NB4 (cell line): ENCODE results near the gene PCDH8.

ENCODE experiments used
- DNase-seq: peaks from one replicate; pipeline ENCODE4 v3.0.0; 2010; ENCODE audit warnings: low read depth
- H3K4me3 ChIP-seq: one replicate; pipeline ENCODE4 v1.5.1; 2011; ENCODE audit warnings: mild to moderate bottlenecking, low read depth, low read length, moderate library complexity
- CTCF ChIP-seq: IDR thresholded peaks from one replicate; pipeline ENCODE4 v1.5.1; 2012; ENCODE audit warnings: low read depth, low read length
- MAX ChIP-seq: IDR thresholded peaks from 2 replicates; pipeline ENCODE4 v1.6.1; 2011; ENCODE audit warnings: low read depth, low read length
- MYC ChIP-seq: IDR thresholded peaks from 2 replicates; pipeline ENCODE4 v1.6.1; 2011; ENCODE audit warnings: low read depth, low read length
- POLR2A ChIP-seq: IDR thresholded peaks from 2 replicates; pipeline ENCODE4 v1.6.1; 2011; ENCODE audit warnings: mild to moderate bottlenecking; ENCODE audit not compliant: insufficient read length; ENCODE audit errors: extremely low read depth

The PCDH8 gene

GRCh38 chr13:52862358-52863206 lies 14.1 kb upstream of the PCDH8 start:
- peak; percentile 35 for DNase-seq
- peak; percentile 82 for TF ChIP-seq CTCF
- no peak for TF ChIP-seq MYC
- H3K4me3 ChIP-seq: no peak overlapping the region

- TF ChIP-seq MYC: no peak
- TF ChIP-seq MAX: no peak
- no peak for TF ChIP-seq POLR2A
- no peak for TF ChIP-seq CTCF
- DNase-seq: no peak
These were observed 4.0 kb upstream of the PCDH8 start for GRCh38 chr13:52852444-52852843.

GRCh38 chr13:52851137-52851962 lies 2.9 kb upstream of the PCDH8 start:
- H3K4me3 ChIP-seq: peak overlapping the region; percentile 53
- DNase-seq: peak; percentile 51
- TF ChIP-seq POLR2A (no peak), CTCF (no peak), MYC (no peak)

More at GRCh38 chr13:52852444-52852843, 4.0 kb upstream of the PCDH8 start:
- H3K4me3 ChIP-seq: no peak overlapping the region

GRCh38 chr13:52850396-52851136 lies 2.1 kb upstream of the PCDH8 start:
- TF ChIP-seq MYC: no peak
- no peak for TF ChIP-seq POLR2A
- TF ChIP-seq CTCF: peak; percentile 23
- no peak for TF ChIP-seq MAX
- peak overlapping the region; percentile 53 for H3K4me3 ChIP-seq
- DNase-seq: peak; percentile 71

- no peak overlapping the region for H3K4me3 ChIP-seq
- TF ChIP-seq MAX: no peak
- no peak for TF ChIP-seq POLR2A
- no peak for TF ChIP-seq MYC
- no peak for TF ChIP-seq CTCF
- no peak for DNase-seq
These were observed 1.6 kb upstream of the PCDH8 start for GRCh38 chr13:52850072-52850395.
